Astrocyte (in vitro differentiated cells and primary cell): ENCODE data around the gene GDF7. TPM values are rescaled to one million over a fixed set of nuclear protein-coding genes. Genes with fewer than 3 reads are reported as not detected.

Experiments
- DNase-seq: peaks from one replicate; pipeline ENCODE4 v3.0.0-alpha.2; 2010; ENCODE audit warnings: low read depth
- FAIRE-seq: peaks from 2 replicates; lab custom pipeline; 2011; peaks lifted over from hg19 to GRCh38; lab: Jason Lieb, UNC
- H2AFZ ChIP-seq: 2 replicates; pipeline ENCODE4 v1.6.0; 2012; ENCODE audit warnings: low read depth, low read length, inconsistent platforms
- H3K27ac ChIP-seq: 2 replicates; pipeline ENCODE4 v1.5.1; 2011; ENCODE audit warnings: low read depth, low read length, inconsistent platforms
- H3K27me3 ChIP-seq: 2 replicates; pipeline ENCODE4 v1.6.0; 2011; ENCODE audit warnings: low read length, inconsistent platforms; ENCODE audit not compliant: insufficient read depth
- H3K36me3 ChIP-seq: 2 replicates; pipeline ENCODE4 v1.5.1; 2011; ENCODE audit warnings: low read length, inconsistent platforms; ENCODE audit not compliant: insufficient read depth
- H3K4me1 ChIP-seq: 2 replicates; pipeline ENCODE4 v1.5.1; 2011; ENCODE audit warnings: low read length, inconsistent platforms; ENCODE audit not compliant: insufficient read depth
- H3K4me2 ChIP-seq: 2 replicates; pipeline ENCODE4 v1.6.0; 2012; ENCODE audit warnings: low read length, inconsistent platforms
- H3K4me3 ChIP-seq: 2 replicates; pipeline ENCODE4 v1.5.1; 2011; ENCODE audit warnings: low read depth, mild to moderate bottlenecking, low read length, inconsistent platforms; ENCODE audit not compliant: insufficient read depth
- H3K79me2 ChIP-seq: 2 replicates; pipeline ENCODE4 v1.6.0; 2012; ENCODE audit warnings: mild to moderate bottlenecking, low read length, inconsistent platforms; ENCODE audit not compliant: insufficient read depth
- H3K9ac ChIP-seq: 2 replicates; pipeline ENCODE4 v1.6.0; 2012; ENCODE audit warnings: mild to moderate bottlenecking, low read length, inconsistent platforms
- H3K9me3 ChIP-seq: 2 replicates; pipeline ENCODE4 v1.5.1; 2012; ENCODE audit warnings: low read depth, mild to moderate bottlenecking, low read length, inconsistent platforms; ENCODE audit not compliant: insufficient read depth
- H4K20me1 ChIP-seq: 2 replicates; pipeline ENCODE4 v1.6.0; 2012; ENCODE audit warnings: low read length, inconsistent platforms; ENCODE audit not compliant: insufficient read depth
- H3K27ac Mint-ChIP-seq: one replicate; pipeline ENCODE4 v1.8.0; 2021; ENCODE audit warnings: mild to moderate bottlenecking, mixed read lengths; ENCODE audit not compliant: unreplicated experiment
- H3K27me3 Mint-ChIP-seq: one replicate; pipeline ENCODE4 v1.8.0; 2021; ENCODE audit warnings: low read depth, mixed read lengths; ENCODE audit not compliant: unreplicated experiment
- H3K36me3 Mint-ChIP-seq: one replicate; pipeline ENCODE4 v1.8.0; 2021; ENCODE audit warnings: low read depth, mixed read lengths; ENCODE audit not compliant: unreplicated experiment
- H3K4me1 Mint-ChIP-seq: one replicate; pipeline ENCODE4 v1.8.0; 2021; ENCODE audit warnings: low read depth, mixed read lengths; ENCODE audit not compliant: unreplicated experiment
- H3K4me3 Mint-ChIP-seq: one replicate; pipeline ENCODE4 v1.8.0; 2021; ENCODE audit warnings: mild to moderate bottlenecking, moderate library complexity, mixed read lengths; ENCODE audit not compliant: unreplicated experiment
- H3K9me3 Mint-ChIP-seq: one replicate; pipeline ENCODE4 v1.8.0; 2021; ENCODE audit warnings: mild to moderate bottlenecking, mixed read lengths; ENCODE audit not compliant: unreplicated experiment
- EZH2 ChIP-seq: IDR thresholded peaks from 2 replicates; pipeline ENCODE4 v1.6.1; 2012; ENCODE audit warnings: mild to moderate bottlenecking, low read length, inconsistent platforms; ENCODE audit not compliant: insufficient read depth
- total RNA-seq: library from RNA; stranded (reverse); gene quantifications from 2 replicates; pipeline ENCODE4 v1.2.1, GENCODE V29; 2021
- TF ChIP-seq, protein P1 (sequence below): IDR thresholded peaks from 2 replicates; pipeline ENCODE4 v1.5.1; 2011; ENCODE audit warnings: low read depth, mild to moderate bottlenecking, inconsistent platforms, low read length, moderate library complexity; ENCODE audit not compliant: insufficient read depth

GDF7 gene
- total RNA-seq, 1 donor from 2014 or later: 1.9 TPM

DNA sequence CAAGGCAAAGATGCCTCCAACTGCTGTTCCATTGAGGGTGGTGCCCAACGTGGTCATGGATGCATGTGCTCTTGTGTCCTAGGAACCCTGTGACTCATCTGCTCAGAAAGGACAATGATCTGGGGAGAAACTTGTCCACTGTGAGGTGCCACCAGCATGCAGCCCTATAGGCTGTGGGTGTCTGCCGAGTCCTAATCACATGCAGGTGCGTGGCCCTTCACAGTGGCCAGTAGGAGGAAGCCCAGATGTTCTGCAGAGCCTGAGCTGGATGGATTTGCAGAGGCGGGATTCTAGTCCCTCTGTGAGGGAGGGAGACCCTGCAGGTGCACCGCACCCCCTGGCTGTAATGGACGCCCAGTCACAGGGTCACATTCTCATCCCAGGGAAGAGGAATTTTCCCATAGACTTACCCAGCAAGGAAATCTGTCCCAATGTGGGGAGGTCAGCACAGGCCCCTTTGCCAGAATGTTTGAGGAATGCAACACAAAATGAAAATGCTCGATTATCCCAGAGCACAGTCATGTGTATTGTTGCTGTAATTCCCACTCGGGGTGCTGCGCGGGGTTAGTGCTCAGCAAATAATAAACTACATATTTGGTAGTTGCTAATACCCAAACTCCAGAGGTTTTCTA is 13.9 kb downstream of the GDF7 start:
- Histone ChIP-seq H3K36me3 (no peaks in the 10 kb centered on the region), H3K27ac (no peak overlapping the region), H3K4me3 (no peak overlapping the region), H3K9ac (no peak overlapping the region), H2AFZ (no peak overlapping the region), H3K79me2 (no peaks in the 10 kb centered on the region), H3K4me2 (no peak overlapping the region), H4K20me1 (no peaks in the 10 kb centered on the region), H3K27me3 (no peaks in the 10 kb centered on the region), H3K9me3 (no peaks in the 10 kb centered on the region), H3K4me1 (no peaks in the 10 kb centered on the region)
- Mint-ChIP-seq H3K4me3 (no peak overlapping the region), H3K27ac (no peak overlapping the region), H3K4me1 (no peaks in the 10 kb centered on the region), H3K36me3 (peaks cover 14% of the 10 kb centered on the region), H3K9me3 (no peaks in the 10 kb centered on the region), H3K27me3 (no peaks in the 10 kb centered on the region)
- DNase-seq: no peak
- TF ChIP-seq EZH2: no peak
- TF ChIP-seq, protein P1, sequence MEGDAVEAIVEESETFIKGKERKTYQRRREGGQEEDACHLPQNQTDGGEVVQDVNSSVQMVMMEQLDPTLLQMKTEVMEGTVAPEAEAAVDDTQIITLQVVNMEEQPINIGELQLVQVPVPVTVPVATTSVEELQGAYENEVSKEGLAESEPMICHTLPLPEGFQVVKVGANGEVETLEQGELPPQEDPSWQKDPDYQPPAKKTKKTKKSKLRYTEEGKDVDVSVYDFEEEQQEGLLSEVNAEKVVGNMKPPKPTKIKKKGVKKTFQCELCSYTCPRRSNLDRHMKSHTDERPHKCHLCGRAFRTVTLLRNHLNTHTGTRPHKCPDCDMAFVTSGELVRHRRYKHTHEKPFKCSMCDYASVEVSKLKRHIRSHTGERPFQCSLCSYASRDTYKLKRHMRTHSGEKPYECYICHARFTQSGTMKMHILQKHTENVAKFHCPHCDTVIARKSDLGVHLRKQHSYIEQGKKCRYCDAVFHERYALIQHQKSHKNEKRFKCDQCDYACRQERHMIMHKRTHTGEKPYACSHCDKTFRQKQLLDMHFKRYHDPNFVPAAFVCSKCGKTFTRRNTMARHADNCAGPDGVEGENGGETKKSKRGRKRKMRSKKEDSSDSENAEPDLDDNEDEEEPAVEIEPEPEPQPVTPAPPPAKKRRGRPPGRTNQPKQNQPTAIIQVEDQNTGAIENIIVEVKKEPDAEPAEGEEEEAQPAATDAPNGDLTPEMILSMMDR: no peak
- no peak for FAIRE-seq

DNA sequence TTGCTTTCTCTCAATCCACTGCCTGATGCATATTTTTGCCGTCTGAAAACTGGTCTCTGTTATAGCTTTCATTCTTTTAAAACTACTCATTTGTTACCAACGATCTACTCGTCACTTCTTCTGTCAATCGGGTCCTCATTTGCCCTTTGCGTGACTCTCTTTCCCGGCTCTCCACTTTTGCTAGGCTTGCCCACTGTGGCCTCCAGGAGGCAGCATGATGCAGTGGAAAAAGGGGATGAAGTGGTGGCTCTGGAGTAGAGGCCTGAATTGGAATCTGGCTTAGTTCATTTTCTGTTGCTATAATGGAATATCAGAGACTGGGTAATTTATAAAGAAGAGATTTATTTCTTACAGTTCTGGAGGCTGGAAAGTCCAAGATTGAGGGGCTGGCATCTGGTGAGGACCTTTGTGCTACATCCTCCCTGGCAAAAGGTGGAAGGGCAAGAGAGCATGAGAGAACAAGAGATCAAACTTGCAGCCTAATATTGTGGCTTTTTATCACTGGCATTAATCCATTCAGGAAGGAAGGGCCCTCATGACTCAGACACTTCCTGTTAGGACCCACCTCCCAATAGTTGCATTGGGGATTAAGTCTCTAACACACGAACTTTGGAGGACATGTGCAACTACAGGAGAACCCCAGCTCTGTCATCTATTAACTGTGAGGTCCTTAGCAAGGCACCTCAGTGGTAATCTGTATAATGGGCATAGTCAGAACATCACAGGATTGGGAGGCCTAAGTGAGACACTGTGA is 15.4 kb downstream of the GDF7 start:
- Histone ChIP-seq H3K9me3 (no peaks in the 10 kb centered on the region), H3K4me3 (no peak overlapping the region), H2AFZ (no peak overlapping the region), H3K9ac (no peak overlapping the region), H3K4me2 (no peak overlapping the region), H3K4me1 (no peaks in the 10 kb centered on the region), H3K27ac (no peak overlapping the region), H3K36me3 (no peaks in the 10 kb centered on the region), H3K79me2 (no peaks in the 10 kb centered on the region), H3K27me3 (no peaks in the 10 kb centered on the region), H4K20me1 (no peaks in the 10 kb centered on the region)
- H3K27me3 Mint-ChIP-seq: no peaks in the 10 kb centered on the region
- H3K4me1 Mint-ChIP-seq: no peaks in the 10 kb centered on the region
- peaks cover 23% of the 10 kb centered on the region for H3K36me3 Mint-ChIP-seq
- no peak overlapping the region for H3K4me3 Mint-ChIP-seq
- FAIRE-seq (no peak), DNase-seq (no peak)
- TF ChIP-seq, protein P1: peak; percentile 53
- TF ChIP-seq EZH2: no peak
- H3K9me3 Mint-ChIP-seq: no peaks in the 10 kb centered on the region
- H3K27ac Mint-ChIP-seq: no peak overlapping the region
